Stomach (tissue), 9 donors: ENCODE measurements around the gene ALB. TPM values are rescaled to one million over a fixed set of nuclear protein-coding genes. Genes with fewer than 3 reads are reported as not detected.

ENCODE experiments used
- DNase-seq, 2 donors: peaks; one replicate each; pipeline versions ENCODE4 v3.0.0 to v3.0.0-alpha.2; 2013 to 2019
- H3K27ac ChIP-seq, 5 donors: fragments of 200-600 bp in 4 of 5; sonication (generic) in 4 of 5; one replicate each; pipeline ENCODE4 v1.5.1; 2013 to 2019; ENCODE audit warnings: mild to moderate bottlenecking in 1 of 5, moderate library complexity in 1 of 5
- H3K27me3 ChIP-seq, 3 donors: fragments of 200-600 bp; sonication (generic); one replicate each; pipeline ENCODE4 v1.5.1; 2017 to 2019; ENCODE audit warnings: mixed run types in 1 of 3
- H3K36me3 ChIP-seq, 4 donors: fragments of 200-600 bp; sonication (generic); 1 replicate in 3 of 4; 2 replicates in 1 of 4; pipeline ENCODE4 v1.5.1; 2016 to 2019
- H3K4me1 ChIP-seq, 4 donors: fragments of 200-600 bp; sonication (generic); one replicate each; pipeline ENCODE4 v1.5.1; 2016 to 2019
- H3K4me3 ChIP-seq, 4 donors: fragments of 200-600 bp; sonication (generic) in 3 of 4; one replicate each; pipeline ENCODE4 v1.5.1; 2016 to 2019; ENCODE audit warnings: mild to moderate bottlenecking in 1 of 4
- H3K9me3 ChIP-seq, 4 donors: fragments of 200-600 bp; sonication (generic); one replicate each; pipeline ENCODE4 v1.5.1; 2016 to 2019
- CTCF ChIP-seq, 7 experiments: fragments of 450-650 bp in 4 of 7; fragments of 200-600 bp in 3 of 7; sonication (generic) in 3 of 7; IDR thresholded peaks; one replicate each; pipeline ENCODE4 v1.5.1; 2016 to 2019; ENCODE audit warnings: antibody characterized with exemption in 7 of 7, control low read depth in 2 of 7, mild to moderate bottlenecking in 1 of 7
- EP300 ChIP-seq: sonication (generic); formaldehyde crosslinking; IDR thresholded peaks from one replicate; pipeline ENCODE4 v1.6.1; 2017; ENCODE audit warnings: antibody characterized with exemption
- POLR2A ChIP-seq, 4 donors: fragments of 450-650 bp; IDR thresholded peaks; one replicate each; pipeline ENCODE4 v1.6.1; 2016; ENCODE audit warnings: antibody characterized with exemption in 4 of 4, control low read depth in 2 of 4, mild to moderate bottlenecking in 1 of 4, moderate library complexity in 1 of 4
- POLR2AphosphoS5 ChIP-seq, 3 donors: sonication (generic); formaldehyde crosslinking; IDR thresholded peaks; one replicate each; pipeline ENCODE4 v1.6.1; 2016; ENCODE audit warnings: antibody characterized with exemption in 3 of 3
- WGBS, 5 donors: extraction: QIAGEN DNeasy Blood & Tissue Kit in 3 of 5; methylation state at CpG; one replicate each; pipeline versions ENCODE4 v1.1.5 to v1.1.7; 2013 to 2018; 5-methylcytosine and 5-hydroxymethylcytosine counted together
- intact Hi-C: fragments of 100-400 bp; cut with DNase I; formaldehyde crosslinking; loops from one replicate; pipeline ENCODE4 v1.15.1; 2023; ENCODE audit warnings: low total_unique reads
- polyA plus RNA-seq, 3 donors: library from polyadenylated mRNA; stranded (reverse); fragments of 200-250 nt; gene quantifications; one replicate each; pipeline ENCODE4 v1.2.3, GENCODE V29; 2013
- total RNA-seq, 5 donors: library from RNA; depleted of rRNA; stranded (reverse); fragments of >200 nt; gene quantifications; one replicate each; pipeline versions ENCODE4 v1.1.0 to v1.2.3, GENCODE V29; 2014 to 2016
- donor health status: healthy with polysubstance abuse.
- donor health status: Bipolar disorder and iron deficiency.
- donor health status: healthy.

Gene ALB
- total and polyA plus RNA-seq, 8 donors: 0.48 to 101 (median 3.0) TPM; not detected in 4

- H3K27ac ChIP-seq: no peak overlapping the region
- H3K4me3 ChIP-seq: no peak overlapping the region
- H3K27me3 ChIP-seq: no peaks in the 10 kb centered on the region
- TF ChIP-seq POLR2AphosphoS5 (IDR thresholded peaks at IDR 0.05) (no peak), POLR2A (IDR thresholded peaks at IDR 0.05) (no peak), EP300 (no peak), CTCF (IDR thresholded peaks at IDR 0.05) (no peak)
- H3K4me1 ChIP-seq: no peaks in the 10 kb centered on the region
- 91 to 95% (median 94%) methylated on average over 3 of the region's 3 CpGs for whole genome bisulfite sequencing, 5 donors
- no peaks in the 10 kb centered on the region for H3K36me3 ChIP-seq
- DNase-seq: no peak
- H3K9me3 ChIP-seq: no peaks in the 10 kb centered on the region
- intact Hi-C loops: no loop called here
These were observed 36.6 kb downstream of the ALB start for GRCh38 chr4:73440653-73441052.

- Histone ChIP-seq H3K9me3 (no peaks in the 10 kb centered on the region), H3K4me1 (no peaks in the 10 kb centered on the region), H3K27ac (no peak overlapping the region), H3K27me3 (no peaks in the 10 kb centered on the region), H3K36me3 (no peaks in the 10 kb centered on the region), H3K4me3 (no peak overlapping the region)
- DNase-seq: no peak
- intact Hi-C loops: no loop called here
- 28 to 50% (median 40%) methylated on average over 5 of the region's 5 CpGs for WGBS, 5 donors
- no peak for TF ChIP-seq POLR2AphosphoS5 (IDR thresholded peaks at IDR 0.05)
- no peak for TF ChIP-seq EP300
- no peak for TF ChIP-seq CTCF (IDR thresholded peaks at IDR 0.05)
- no peak for TF ChIP-seq POLR2A (IDR thresholded peaks at IDR 0.05)
These were observed 38.2 kb downstream of the ALB start for GRCh38 chr4:73442275-73442674.

DNA sequence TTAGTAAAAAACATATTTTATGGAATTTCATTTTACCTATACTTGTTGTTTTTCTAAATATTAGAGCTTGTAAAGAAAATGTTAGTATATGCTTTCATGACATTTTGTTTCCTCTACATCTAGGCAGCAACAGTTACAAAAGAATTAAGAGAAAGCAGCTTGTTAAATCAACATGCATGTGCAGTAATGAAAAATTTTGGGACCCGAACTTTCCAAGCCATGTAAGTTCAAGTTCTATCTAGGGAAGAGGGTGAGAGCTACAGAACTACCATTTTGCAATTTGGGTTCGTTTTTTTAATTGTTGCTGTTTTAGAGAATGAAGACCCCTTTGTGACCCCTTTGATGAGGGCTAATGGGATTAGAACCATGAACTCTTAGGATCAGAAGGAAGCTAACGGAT is 39.1 kb downstream of the ALB start:
- WGBS, 5 donors: 71 to 80% (median 75%) methylated on average over 3 of the region's 3 CpGs
- no peak for DNase-seq

DNA sequence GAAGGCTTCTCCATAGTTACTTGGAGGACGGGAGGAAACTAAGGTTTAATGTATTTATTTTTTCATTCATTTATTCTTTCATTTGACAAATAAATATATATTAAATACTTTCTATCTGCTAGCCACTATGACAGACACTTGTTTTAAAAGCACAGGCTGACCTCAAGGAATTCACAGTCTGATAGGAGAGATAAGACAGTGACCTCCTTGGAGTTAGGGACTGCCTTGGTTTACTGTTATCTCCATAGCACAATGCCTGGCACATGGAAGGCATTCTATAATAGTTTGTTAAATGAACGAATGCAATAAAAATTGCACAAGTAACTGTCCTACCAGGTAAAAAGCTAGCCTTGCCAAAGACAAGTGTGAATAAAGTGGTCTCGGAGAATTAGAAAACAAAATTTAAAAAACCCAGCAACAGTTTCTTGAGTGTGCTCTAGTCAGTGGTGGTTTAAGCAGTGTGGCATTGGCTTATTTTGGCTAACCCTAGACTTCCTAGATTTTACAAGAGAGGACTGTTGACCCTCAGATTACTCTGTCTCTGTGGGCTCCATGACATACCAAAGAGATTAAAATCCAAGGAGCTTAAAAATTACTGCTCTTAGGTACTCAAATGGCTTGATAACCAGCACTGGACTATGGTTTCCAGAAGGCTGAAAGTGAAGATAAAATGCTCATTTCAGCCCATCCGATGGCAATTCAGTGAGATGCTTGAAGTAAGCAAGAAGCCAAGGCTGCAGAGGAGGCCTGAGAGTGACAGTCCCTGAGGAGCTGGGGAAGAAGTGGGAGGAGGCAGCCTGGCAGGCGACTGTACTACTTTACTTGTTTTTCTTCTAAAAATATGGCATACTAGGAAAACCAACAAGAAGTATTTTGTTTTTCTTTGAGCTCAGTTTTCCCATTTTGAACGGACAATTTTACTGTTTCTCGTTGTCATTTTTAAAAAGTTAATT is 41.6 kb downstream of the ALB start:
- TF ChIP-seq POLR2AphosphoS5 (IDR thresholded peaks at IDR 0.05) (no peak), EP300 (no peak), CTCF (IDR thresholded peaks at IDR 0.05) (no peak), POLR2A (IDR thresholded peaks at IDR 0.05) (no peak)
- Histone ChIP-seq H3K4me1 (no peaks in the 10 kb centered on the region), H3K27me3 (no peaks in the 10 kb centered on the region), H3K36me3 (no peaks in the 10 kb centered on the region), H3K4me3 (no peak overlapping the region), H3K27ac (no peak overlapping the region), H3K9me3 (no peaks in the 10 kb centered on the region)
- intact Hi-C loops: no loop called here
- 78 to 86% (median 83%) methylated on average over 7 of the region's 7 CpGs for WGBS, 5 donors
- DNase-seq: no peak

More for the DNA sequence above, 39.1 kb downstream of the ALB start:
- H3K4me3 ChIP-seq: no peak overlapping the region
- no peak for TF ChIP-seq POLR2A (IDR thresholded peaks at IDR 0.05)
- no peak for TF ChIP-seq POLR2AphosphoS5 (IDR thresholded peaks at IDR 0.05)
- TF ChIP-seq EP300: no peak
- TF ChIP-seq CTCF (IDR thresholded peaks at IDR 0.05): no peak
- H3K36me3 ChIP-seq: no peaks in the 10 kb centered on the region
- no peaks in the 10 kb centered on the region for H3K9me3 ChIP-seq
- H3K27ac ChIP-seq: no peak overlapping the region
- intact Hi-C loops: no loop called here
- no peaks in the 10 kb centered on the region for H3K27me3 ChIP-seq
- H3K4me1 ChIP-seq: no peaks in the 10 kb centered on the region
